Activated CD8-positive, alpha-beta memory T cell treated with anti-CD3 and anti-CD28 coated beads for 4 hours (primary cell): ENCODE measurements around the gene GEMIN4.
"Not testable (repeated sequence)": the region's sequence is repeated elsewhere in the genome, so short reads cannot be mapped to it uniquely, and the experiment has no call there.

ENCODE experiments used
- DNase-seq, 2 donors: peaks; one replicate each; pipeline ENCODE4 v3.0.0-alpha.2; 2020; ENCODE audit warnings: low read depth in 2 of 2

The GEMIN4 gene

DNA sequence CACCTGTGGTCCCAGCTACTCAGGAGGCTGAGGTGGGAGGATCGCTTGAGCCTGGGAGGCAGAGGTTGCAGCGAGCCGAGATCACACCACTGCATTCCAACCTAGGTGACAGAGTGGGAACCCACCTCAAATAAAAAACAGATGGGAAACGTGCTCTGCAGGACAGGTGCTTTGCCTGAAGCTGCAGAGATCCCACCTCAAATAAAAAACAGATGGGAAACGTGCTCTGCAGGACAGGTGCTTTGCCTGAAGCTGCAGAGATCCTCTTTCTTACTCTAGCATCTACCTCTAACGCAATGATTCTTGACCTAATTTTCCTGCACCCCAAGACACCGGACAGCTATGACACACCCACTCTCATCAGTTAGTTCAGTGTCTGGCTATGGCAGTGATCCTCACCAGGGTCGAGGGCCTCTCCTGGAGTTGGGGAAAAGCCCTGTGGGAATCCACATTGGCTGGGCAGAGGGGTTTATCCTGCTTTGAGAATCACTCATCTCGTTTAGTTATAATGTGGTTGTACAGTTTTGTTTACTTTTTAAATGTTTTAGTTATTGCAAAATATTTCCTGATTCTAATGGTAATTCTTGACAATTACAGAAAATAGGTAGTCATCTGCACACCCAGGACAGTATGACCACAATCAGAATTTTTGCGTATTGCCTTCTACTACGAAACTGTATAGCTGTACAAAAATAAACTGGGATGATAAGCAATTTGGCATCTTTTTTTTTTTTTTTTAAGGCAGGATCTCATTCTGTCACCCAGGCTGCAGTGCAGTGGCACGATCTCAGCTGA is 48.8 kb downstream of the GEMIN4 start:
- no peak for DNase-seq

- DNase-seq, result no peak
These were observed 51.5 kb downstream of the GEMIN4 start for GRCh38 chr17:700504-701094.

DNA sequence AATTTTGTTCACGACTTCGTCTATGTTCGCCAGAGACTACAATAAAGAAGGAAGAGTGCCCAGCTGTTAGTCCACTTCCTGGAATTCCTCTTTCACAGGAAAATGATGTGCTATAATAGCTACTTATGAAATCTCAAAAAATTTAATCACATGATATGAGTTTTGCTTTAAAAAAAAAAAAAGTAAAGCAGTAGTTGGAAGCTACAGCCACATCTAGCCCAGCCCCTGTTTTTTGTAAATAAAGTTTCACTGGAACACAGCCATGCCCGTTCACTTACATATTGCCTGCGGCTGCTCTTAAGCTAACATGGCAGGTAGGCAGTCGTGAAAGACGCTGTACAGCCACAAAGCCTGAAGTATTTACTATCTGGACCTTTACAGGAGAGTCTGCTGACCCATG is 52.7 kb downstream of the GEMIN4 start:
- no peak for DNase-seq

DNA sequence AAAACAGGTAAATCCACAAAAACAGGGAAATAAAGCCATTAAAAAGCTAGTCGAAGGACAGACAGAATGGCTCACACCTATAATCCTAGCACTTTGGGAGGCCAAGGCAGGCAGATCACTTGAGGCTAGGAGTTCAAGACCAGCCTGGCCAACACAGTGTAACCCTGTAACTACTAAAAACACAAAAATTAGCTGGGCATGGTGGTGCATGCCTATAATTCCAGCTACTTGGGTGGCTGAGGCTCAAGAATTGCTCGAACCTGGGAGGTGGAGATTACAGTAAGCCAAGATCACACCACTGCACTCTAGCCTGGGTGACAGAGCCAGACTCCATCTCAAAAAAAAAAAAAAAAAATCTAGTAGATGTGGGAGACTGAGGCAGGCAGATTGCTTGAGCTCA is 54.0 kb downstream of the GEMIN4 start:
- not testable (repeated sequence) for DNase-seq

- DNase-seq, result no peak
These were observed 54.4 kb downstream of the GEMIN4 start for GRCh38 chr17:697682-698081.

- DNase-seq, result no peak
These were observed 55.7 kb downstream of the GEMIN4 start for GRCh38 chr17:696369-696768.
